GM12891 (cell line): ENCODE results near the gene ZBTB24.

Experiments
- POLR2A ChIP-seq: IDR thresholded peaks from 2 replicates; pipeline ENCODE4 v1.6.1; 2011; ENCODE audit warnings: low read depth, low read length, control low read depth
- TAF1 ChIP-seq: IDR thresholded peaks from 2 replicates; pipeline ENCODE4 v1.6.1; 2011; ENCODE audit warnings: low read depth, low read length, control low read depth

GRCh38 chr6:109446072-109446471, 36.9 kb downstream of the ZBTB24 start:
- TF ChIP-seq POLR2A (no peak), TAF1 (no peak)
